GM21447 (cell line): ENCODE results near the gene GULP1.
A peak's percentile ranks its signal among the peaks of the same experiment; 100 is the strongest.

ENCODE experiments used
- ATAC-seq: cut with Tn5 transposase; IDR thresholded peaks from one replicate; pipeline ENCODE4 v1.9.1; 2021; ENCODE audit not compliant: unreplicated experiment

GULP1 gene

DNA sequence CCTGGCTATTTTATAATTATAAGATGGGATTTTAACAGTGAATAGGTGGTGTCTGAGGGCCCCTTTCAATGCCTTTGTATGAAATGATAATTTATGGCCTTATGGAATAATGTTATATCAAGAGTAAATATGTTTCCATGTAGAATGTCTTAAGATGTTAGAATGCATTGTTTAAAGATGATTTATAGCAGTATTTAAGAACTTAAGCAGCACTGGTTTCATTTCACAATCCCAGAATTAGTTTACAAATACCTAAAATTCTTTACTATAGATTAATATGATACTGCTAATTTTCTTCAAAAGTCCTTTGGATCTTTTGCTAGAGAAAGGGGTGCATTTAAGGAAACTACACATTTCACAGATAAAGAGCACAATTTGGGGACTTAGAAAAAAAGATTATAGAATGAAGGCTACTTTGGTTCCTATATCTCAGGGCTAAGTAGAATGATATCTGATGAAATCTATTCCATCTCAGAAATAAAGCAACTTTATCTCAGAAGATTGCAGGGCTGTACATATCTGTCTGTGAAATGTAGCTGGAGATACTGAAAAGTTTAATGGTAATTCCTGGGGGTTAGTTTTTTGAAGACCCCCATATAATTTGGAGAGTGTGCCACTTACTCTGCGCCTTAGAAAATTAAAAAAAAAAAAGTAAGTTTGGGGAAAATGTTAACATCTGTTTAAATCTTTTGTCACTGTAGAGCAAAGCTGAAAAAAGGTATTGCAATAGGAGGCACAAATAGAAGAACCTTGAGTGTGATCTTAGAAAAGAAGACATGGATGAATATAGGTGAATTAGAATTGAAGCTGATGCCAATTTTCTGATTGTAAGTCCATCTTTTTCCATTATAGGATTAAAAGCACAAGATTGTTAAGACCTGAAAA lies 123.4 kb downstream of the GULP1 start:
- ATAC-seq, result no peak

DNA sequence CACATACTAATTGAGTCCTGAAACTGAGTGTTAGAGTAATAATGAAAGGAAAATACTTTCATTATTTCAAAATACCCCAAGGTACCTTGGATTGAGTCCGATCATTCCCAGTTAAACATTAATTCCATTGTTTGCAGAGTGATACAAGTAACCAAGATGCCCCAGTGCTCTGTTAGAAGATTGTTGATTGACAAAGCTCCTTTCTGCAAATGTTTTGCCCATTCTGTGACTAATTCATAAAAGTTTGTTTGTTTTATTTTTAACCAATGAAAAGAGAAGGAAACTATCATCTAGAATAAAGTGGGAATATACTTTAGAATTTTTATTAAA lies 124.0 kb downstream of the GULP1 start:
- peak; percentile 60 for ATAC-seq

DNA sequence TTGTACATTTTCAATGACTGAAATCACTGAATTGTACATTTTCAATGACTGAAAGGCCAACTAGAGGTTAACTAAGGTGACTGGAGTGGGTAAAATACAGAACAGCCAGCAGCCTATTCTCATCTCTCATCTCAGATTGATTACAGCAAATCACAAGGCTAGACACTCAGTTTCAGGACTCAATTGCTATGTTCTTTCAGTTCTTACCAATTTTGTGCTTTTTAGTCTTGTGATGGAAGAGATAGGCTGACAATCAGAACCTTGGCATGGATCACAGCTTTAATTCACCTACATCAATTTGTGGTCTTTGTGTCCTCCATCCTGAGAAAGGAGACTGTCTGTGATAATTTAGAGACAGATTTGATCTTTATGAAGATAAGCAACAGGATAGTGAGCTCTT lies 124.7 kb downstream of the GULP1 start:
- no peak for ATAC-seq

DNA sequence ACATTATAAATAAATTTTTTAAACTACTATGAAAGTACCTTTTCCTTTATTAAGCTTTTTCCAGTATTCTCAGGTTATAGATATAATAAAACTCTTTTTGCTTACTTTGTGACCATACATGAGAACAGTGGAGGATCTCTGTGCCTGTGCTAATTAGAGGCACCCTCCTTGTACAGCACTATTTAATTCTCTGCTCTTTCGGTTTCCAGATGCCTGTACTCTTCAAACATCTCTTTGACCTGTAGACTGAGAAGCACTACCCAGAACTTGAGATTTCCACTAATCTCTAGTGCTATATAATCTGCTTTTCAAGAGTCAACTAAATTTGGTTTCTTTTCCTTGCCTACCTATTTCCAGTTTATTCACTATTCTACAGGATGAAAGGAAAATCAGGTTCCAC lies 131.1 kb downstream of the GULP1 start:
- no peak for ATAC-seq

DNA sequence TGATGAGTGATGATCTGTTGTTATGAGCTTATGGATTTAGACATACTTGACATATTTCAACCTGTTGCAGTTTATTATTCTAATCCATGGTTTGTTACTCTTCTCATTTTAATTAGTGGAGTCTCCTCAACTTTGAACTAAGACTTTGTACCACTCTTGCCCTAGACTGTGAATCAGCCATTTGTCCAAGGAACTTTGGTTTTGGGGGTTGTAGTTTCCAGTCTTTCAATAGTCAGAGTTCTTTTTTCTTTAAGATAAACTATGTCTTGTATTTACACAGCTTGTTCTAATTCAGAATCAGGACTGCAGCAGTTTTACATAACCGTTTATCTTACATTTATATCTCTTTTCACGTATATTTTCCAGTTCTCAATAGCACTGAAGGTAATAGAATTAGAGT lies 133.6 kb downstream of the GULP1 start:
- ATAC-seq, result no peak

DNA sequence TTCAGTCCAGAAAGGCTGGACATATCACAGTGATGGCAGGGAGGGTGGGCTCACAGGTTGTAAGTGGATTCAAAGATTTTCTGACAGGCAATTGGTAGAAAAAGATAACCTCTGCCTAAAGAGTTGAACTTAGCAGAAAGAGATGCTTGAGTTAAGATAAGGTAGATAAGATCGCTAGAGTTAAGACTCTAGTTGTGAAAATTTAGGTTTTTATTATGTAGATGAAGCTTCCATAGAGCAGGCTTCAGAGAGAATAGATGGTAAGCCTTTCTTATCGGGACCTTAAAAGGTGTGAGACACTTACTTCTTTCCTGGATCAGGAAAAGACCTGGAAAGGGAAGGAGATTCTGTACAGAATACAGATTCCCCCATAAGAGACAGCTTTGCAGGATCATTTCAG lies 134.4 kb downstream of the GULP1 start:
- ATAC-seq, result no peak

DNA sequence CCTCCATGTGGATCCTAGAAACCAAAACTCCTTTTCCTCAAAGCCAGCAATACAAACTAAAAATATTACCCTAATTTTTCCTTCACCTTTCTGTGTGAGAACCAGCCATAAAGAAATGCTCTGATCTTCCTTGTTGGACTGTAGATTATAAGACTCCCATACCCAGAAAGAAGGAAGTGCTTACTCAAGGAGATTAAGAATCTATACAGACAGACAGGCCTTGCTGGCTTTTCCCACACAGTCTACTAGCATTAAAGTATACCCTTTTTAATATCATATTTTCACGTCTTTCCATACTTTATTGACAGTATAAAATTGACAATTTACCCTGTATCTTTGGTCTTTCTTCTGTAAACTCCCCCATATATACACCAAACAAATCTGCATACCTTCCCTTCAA lies 139.0 kb downstream of the GULP1 start:
- ATAC-seq, result no peak

DNA sequence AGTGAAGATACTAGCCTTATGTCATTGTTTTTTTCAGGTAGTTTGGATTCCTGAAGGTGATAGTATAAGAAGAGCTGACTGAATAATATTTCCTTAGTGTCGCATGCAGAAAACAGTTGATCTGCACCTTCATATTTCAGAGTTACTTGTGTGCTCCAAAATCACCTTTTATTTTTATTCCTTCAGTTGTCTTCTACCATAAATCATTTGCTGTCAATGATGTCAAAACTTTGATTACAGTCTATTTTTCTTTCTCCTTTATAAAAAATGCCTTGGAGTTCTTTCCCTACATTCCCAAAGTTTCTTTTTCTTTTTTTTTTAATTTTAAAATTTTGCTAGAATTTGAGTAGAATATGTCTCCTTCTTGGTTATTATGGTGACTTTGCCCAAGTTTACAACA lies 142.3 kb downstream of the GULP1 start:
- ATAC-seq, result no peak

DNA sequence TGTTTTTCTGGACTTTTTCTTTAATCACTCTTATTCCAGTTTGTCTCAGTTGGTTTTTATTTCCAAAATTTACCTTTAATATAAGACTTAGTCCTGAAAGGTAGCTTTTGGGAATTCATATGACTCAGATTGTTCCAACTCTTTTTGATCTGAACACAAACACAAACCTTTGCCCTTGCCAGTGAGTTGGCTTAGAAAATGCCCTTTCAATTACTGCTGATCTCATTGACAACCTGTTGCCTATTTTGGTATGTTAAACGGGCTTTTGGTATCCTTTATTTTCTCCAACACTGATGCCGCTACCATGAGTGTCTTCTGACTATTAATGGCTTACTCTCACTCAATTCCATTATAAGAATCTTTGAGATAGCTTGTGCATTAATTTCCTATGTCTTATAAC lies 143.4 kb downstream of the GULP1 start:
- no peak for ATAC-seq

DNA sequence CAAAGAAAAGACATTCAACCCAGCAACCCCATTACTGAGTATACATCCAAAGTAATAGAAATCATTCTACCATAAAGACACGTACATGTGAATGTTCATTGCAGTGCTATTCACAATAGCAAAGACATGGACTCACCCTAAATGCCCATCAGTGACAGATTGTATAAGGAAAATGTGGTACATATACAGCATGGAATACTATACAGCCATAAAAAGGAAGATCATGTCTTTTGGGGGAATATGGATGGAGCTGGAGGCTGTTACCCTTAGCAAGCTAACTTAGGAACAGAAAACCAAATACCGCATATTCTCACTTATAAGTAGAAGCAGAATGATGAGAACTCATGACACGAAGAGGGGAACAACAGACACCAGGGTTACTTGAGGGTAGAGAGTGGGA lies 145.9 kb downstream of the GULP1 start:
- no peak for ATAC-seq

DNA sequence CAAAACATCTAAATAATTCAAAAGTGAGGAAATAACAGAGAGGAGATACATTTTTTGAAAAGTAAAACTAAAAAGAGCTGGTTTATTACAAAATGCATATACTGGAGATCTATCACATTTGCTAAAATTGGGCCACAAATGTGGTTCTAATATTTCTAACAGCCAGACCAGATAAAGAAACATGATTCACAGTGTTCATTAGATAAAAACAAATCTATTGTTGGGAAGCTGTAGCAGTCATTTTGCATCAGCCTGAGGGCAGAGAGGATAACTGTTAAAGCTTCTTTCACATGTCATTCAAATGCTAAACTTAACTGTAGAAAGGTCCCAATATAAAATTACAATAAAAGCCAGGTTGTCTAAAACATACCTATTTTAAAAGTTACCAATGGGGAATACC lies 148.3 kb downstream of the GULP1 start:
- no peak for ATAC-seq

DNA sequence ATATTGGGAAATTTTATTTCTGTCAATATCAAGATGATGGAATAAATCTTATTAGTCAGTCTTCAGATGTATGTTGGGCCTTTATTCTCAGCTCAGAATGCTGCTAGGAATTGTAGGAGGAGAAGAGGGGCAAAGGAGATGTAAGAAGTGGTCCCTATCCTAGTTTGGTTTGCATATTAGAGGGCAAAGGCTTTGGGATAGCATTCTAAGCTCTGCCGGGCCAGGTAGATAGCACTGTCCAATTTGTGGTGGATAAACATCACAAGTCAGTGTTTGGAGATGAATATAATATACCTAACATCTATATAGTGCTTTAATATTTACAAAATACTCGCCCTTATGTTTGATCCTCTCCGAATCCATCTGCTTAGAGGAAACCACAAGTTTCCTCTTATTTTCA lies 149.2 kb downstream of the GULP1 start:
- no peak for ATAC-seq

DNA sequence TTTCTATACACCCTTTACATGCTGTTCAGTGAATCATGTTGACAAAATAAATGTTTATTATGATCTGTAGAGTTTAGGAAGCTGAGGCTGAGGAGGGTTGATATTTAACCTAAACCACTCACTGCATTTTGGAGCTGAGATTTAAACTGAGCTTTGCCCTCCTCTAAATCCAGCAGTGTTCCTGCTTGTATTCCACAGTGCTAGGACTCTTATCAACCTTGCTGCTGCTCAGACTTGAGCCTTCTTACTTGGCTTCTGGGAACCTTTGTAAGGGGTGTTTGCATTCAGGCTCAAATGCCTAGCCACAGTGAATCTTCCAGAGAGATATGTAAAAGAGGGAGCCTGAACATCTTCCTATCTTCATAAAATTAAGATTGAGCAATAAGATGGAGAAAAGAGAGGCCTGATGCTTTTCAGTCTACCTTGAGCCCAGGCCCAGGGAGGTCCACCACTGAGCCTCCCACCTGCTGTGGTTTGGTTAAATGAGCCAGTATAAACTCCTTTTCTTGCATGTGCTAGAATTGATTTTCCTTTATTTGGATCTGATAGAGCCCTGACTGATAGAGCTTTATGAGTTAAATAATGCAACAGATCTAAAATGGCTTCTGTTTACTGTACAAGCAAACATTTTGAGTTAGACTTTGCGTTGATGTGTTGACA lies 149.7 kb downstream of the GULP1 start:
- ATAC-seq, result no peak

DNA sequence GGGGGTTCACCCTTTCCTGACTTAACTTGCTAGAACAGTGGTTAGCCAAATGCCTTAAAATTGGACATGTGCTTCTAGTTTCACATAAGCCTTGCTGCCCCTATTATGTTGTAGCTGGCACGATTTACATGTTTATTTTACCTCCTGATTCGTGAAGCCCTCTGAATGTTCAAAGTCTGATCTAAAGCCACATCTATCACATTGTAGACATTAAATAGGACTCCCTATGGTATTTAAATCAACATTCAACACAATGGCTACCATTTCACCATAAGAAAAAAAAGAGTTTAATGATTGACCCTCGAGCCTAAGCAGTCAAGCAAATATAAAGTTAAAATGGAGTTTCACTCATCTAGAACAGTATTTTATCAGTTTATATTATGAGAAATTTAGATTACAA lies 151.5 kb downstream of the GULP1 start:
- ATAC-seq, result no peak

DNA sequence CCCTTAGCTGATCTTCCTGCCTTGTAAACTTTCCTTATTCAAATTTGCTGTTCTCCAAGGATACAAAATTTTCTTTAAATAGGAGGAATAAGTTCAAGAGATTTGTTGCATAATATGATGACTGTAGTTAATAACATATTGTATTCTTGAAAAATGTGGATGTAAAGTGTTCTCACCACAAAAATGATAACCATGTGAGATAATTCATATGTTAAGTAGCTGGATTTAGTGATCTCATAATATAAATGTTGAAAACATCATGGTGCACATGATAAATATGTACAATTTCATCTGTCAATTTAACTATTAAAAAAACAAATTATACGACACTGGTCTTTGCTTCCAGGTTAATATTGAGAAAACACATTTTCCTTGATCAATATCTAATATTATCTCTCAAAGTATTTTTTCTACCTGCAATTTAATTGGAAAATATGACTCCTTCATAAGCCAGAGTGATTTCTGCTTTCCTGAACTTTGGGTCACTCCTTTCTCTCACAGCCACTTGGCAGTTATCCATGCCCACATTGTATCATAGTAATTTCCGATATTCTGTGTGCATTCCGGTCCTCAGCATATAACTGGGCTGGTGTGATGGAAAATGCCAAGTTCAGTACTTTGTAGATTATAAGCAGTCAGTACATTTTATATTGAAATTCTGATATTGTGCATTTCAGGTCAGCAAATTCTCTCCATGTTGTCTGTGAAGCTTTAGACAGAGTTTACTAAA lies 152.6 kb downstream of the GULP1 start:
- no peak for ATAC-seq

DNA sequence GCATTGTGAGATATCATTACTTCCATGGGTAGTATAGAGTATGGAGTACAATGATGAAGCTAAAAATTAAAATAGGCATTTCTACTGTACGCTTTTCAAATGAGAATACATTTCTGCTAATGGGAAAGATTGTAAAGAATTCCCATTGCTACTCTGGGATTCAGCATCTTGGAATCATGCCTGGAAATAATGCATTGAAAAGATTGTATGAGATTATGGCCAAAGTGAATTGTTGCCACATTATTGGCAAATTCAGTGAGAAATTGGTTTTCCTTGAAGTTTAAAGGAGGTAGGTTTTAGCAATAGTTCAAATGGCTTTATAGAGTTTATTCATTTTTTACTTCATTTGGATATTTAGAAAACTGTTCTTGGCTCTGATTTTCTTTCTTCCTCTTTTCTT lies 157.9 kb downstream of the GULP1 start:
- ATAC-seq, result no peak

DNA sequence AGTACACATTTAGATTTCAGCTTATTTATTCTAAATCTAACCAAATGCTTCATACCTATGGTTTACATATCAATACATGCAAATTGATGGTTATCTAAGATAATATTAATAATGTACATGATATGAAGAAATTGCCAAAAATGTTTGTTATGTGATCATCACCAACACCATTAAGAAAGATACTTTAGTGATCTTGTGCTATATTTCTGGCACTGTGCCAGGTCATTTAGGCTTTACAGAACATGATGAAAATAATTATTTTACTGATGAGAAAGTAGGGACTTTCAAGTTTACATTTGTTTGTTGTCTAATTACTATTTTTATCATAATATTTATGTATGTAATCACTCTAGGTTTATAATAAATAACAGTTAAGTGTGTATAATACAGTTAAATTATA lies 158.3 kb downstream of the GULP1 start:
- ATAC-seq, result no peak

DNA sequence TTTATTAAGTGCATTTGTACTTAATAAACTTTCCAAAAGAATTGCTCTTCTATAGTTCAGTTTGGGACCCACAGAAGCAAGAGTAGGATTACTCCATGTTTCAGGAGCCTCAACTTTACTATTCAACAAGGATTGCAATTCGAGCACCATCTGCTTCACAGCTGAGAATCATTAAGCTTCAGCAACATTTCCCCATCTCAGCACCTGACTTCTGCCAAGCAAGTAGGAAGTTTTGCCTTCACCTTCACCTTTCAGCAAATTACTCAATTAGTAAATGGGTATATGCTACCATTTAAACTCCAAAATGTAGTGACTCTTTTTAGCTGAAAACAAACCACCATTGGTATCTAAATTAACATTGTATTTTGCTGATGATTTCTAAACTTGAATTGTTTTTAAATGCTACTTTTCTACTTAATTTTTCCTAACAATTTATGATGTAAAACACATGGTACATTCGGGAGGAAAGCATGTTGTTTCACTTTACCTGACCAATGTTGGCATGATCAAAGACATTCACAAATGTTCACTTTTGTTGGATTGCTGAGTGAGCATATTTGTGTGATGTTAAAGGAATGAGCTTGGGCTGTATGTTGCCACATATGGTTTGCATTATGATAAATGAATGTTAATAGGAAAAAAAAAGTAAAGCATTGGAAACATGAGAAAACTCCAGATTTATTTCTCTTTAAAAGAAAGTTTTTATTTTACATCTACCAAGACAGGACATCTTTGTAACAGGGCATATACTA lies 159.2 kb downstream of the GULP1 start:
- ATAC-seq, result no peak

DNA sequence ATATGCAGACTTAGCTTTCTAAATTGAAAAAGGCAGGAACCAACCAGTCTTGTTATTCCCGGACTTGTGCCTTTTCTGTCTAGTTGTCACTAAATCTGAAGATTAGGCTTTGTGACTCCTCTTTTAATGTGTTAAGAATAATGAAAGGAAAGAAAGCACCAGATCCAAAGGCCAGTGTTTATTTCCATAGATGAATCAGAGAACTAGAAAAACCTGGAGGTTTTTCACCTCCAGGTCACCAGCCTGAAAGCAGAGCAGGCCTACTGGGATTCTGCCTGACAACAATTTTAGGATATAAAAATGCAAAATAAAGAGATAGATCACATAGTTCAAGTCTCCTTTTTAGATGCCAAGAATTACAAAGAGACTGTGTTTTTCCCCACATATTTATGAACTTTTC lies 160.4 kb downstream of the GULP1 start:
- ATAC-seq, result no peak

DNA sequence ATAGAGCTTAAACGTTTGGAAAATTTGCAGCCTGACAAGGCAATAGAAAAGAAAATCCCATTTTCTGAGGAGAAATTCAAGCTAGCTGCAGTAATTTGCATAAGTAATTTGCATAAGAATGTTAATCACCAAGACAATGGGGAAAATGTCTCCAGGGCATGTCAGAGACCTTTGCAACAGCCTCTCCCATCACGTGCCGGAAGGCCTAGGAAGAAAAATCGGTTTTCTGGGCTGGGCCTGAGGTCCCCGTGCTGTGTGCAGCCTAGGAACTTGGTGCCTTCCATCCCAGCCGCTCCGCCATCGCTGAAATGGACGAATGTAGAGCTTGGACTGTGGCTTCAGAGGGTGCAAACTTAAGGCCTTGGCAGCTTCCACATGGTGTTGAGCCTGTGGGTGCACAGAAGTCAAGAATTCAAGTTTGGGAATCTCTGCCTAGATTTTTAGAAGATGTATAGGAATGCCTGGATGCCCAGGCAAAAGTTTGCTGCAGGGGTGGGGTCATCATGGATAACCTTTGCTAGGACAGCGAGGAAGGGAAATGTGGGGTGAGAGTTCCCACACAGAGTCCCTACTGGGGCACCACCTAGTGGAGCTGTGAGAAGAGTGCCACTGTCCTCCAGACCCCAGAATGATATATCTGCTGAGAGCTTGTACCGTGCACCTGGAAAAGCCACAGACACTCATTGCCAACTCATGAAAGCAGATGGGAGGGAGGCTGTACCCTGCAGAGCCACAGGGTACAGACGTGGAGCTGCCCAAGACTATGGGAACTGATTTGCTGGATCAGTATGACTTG lies 164.6 kb downstream of the GULP1 start:
- ATAC-seq, result no peak

DNA sequence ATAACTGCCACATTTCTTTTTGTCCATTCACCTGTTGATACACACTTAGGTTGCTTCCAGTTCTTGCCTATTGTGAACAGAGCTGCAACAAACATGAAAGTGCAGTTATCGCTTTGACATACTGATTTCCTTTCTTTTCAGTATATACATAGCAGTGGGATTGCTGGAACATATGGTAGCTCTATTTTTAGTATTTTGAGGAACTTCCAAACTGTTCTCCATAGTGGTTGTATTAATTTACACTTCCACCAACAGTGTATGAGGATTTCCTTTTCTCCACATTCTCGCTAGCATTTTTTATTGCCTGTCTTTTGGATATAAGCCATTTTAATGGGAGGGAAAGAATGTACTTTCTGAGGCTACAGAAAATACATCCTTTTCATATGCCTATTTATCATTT lies 167.4 kb downstream of the GULP1 start:
- ATAC-seq, result no peak
